DMS79 (cell line): ENCODE data around the gene MAK.
A peak's percentile ranks its signal among the peaks of the same experiment; 100 is the strongest.
"Not testable (repeated sequence)": the region's sequence is repeated elsewhere in the genome, so short reads cannot be mapped to it uniquely, and the experiment has no call there.

Source experiments
- DNase-seq: peaks from one replicate; lab custom pipeline; 2025; lab: John Stamatoyannopoulos, UW

The MAK gene

DNA sequence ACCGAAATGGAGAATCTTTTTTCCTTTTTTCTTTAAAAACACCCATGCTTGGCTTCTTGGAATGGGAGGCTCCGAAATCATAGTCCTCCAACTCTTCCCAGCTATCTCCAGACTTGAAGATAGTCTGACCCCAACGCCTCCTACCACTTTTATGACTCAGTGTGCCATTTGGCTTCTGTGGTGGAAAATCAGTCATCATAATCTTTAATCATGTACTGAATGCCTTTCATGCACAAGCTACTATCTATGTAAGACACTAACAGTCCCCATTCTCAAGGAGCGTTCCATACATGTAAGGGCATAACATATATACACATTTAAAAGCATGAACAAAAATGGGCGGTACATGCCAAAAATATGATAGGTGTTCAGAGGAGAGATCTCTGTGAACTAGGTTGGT is 46.7 kb downstream of the MAK start:
- DNase-seq, result no peak

DNA sequence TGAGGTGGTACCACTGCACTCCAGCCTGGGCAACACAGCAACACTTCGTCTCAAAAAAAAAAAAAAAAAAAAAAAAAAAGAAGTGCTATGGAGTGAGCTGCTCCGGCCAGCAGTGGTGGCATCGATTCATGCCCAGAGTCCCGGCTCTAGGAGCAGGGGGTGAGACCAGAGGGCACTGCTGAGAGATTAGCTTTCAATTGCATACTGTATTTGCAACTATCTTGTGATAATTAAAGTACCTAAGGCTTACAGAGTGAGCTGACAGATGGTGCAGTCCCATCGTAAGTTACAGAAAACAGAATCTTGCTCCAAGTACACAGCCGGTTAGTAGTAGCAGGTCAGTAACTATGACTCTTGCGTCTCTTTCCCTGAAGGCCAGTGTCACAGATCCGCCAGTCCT is 59.3 kb downstream of the MAK start:
- DNase-seq, result no peak

DNA sequence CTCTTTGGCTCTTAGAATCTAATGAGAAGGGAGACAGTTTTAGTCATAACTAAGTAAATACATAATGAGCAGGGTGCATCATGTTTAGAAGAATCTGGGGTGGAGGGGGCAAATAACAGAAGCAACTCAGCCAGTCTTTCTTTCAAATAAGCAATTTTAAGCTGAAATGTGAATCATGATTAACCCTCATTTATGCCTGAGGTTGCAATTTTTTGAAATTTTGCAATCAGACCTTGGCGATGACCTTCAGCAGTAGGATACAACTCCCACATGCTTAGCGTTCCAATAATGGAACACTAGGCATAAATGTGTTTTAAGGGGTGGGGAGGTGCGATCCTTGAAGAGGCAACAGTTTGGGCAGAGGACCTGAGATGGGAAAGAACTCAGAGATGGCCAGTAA is 60.1 kb downstream of the MAK start:
- DNase-seq, result no peak

DNA sequence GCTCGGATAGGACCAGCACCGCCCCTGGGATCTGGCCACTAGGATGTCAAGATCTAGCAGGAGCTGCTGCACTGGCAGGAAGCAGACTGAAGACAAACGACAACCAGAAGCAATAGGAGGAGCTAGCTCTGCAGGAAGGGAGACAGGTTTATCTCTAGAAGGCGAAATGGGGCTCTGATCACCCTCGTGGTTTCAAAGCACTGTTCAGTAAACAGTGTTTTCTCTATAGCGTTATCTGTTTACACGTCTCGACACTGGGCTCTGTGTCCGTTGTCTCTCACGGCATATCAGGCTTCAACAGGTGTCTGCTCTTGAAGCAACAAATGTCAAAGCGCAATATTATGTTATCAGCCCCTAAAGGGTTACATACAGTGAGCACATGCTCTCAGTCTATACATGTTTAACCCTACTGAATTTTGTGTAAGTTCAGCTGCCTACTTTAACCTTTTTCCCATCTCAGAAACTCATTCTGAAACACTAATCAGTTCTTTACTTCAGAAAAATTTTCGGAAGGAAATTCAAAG is 66.9 kb downstream of the MAK start:
- no peak for DNase-seq

DNA sequence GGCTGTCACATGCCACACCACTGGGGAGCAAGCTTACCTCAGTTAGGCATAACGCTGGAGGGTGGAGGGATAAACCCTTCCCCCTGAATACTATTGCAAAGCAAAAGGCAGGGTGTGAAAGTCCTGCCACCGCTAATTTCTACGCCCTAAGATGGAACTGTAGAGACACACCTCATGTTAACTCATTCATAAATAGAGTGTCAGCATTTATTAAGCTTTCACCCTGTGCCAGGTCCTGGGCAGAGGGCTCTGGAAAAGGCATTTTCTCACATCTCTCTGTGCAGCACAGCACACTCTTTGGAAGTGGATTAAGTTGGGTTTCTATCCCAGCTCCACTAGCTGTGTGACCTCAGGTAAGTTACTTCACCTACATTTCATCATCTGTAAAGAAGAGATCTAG is 68.9 kb downstream of the MAK start:
- DNase-seq, result no peak

DNA sequence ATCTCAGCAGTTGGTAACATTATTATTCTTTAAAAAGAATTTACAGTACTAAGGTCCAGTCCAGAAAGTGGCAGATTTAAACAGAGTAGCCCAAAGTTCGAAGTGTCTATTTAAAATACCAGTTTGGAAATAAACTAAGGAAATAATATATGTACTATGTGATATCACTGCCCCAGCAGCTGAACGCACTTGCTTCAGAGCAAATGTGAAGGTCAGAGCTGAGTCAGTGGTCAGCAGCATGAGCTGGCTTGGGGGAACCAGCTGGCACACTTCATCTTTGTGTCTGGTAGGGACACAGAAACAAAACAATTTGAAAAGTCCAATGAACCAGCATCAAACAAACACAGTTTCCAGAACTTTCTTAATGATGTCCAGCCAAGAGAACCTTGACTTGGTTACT is 75.3 kb downstream of the MAK start:
- no peak for DNase-seq

DNA sequence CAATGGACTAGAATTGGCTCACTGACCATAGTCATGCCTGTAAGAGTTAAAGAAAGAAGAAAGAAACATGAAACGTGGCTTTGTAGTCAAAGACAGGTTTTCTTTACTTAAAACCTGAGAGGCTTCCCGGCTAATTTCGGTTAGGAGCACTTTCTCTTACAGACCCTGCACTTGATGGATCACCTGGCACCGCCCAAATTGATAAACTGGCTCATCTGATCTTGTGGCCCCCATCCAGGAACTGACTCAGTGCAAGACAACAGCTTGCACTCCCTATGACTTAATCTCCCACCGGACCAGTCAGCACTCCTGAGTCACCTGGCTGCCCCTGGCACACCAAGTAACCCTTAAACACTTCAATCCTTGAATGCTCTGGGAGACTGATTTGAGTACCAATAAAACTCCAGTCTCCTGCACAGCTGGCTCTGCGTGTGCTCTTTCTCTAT is 78.4 kb downstream of the MAK start:
- peak; percentile 92 for DNase-seq

DNA sequence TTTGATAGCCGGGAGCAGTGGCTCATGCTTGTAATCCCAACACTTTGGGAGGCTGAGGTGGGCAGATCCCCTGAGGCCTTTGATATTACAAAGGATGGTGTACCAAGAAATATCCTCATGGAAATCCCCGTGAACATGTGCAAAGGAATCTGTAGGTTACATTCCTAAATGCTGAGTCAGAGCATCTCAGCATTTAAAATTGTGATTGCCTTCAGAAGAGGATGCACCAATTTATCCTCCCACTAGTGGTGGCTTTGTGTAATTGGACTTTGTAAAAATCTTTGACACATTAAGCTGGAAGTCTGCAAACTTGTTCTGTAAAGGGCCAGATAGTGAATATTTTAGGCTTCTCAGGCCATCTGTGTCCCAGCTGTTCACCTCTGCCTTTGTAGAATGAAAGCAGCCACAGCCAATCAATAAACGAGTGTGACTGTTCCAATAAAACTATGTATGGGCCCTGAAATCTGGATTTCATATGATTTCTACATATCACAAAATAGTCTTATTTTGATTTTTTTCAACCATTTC is 79.0 kb downstream of the MAK start:
- no peak for DNase-seq

DNA sequence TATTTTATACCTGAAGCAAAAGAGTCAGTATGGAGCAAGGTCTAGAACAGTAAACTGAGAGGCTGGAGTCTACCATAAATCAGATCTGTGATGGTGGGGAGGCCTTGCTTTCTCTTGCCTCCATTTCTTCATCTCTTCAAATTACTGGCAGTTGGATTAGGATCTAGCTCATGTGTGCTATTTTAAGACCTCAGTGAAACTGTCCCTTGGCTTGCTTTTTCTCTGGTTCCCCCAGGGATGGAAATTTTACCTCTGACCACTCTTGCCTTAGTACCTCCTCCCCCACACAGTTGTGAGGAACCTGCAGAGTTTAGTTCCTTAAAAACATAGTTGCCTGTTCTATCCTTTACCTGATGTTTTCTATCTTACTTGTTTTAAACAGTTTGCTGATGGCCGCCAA is 82.3 kb downstream of the MAK start:
- DNase-seq, result no peak

DNA sequence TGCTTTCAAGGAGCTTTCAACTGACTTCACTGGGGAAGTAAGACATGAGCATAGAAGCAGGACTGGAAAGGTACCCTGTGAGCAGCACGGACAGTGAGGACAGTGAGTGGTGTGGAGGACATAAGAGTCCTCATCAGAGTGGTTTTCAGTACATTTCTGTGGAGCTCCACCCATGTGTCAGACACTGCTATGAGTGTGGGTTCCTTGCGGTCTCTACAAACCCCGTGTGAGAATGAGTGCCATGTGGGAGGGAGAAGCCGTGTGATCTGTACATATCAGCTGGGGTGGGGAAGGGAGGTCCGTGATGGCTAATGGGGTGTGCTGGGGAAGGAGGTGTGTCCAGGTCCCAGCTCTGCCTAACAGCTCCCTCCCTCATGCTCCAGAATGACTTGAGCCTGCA is 86.6 kb downstream of the MAK start:
- not testable (repeated sequence) for DNase-seq

DNA sequence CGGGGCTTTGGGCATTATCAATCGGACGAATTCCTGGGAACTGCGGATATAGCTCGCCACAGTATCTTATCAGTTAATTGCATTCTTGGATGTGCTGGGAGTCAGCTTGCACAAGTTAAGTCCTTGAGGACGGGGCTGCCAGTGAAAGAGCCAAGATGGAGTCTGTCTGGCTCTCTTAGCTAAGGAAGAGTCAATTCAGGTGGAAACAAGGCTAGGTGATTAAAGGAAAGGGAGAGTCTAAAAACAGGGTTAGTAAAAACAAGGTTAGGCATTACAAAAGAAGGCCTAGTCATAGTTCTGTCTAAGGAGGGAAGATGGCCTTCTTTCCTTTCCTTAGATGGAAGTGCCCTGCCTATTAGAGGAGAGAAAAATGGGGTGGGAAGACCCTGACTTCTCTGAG is 87.8 kb downstream of the MAK start:
- DNase-seq, result not testable (repeated sequence)

DNA sequence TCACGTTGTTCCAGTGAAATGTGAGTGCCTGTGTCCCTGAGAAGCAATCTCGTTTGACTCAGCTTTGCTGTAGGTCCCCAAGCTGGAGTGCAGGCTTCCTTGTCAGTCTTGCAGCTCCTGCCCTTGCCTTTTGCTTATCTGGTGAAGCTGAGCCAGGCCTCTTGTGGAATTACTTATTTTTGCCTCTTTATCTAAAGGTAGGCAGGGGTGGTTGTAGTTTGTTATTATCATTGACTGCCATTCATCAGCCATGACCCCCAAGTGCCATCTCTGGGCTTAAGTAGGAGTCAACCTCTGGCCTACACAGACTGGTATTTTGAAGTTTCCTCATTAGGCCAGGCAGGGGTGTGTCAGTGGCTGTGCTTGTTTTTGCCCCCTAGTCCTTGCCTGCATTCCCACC is 88.6 kb downstream of the MAK start:
- DNase-seq, result no peak

DNA sequence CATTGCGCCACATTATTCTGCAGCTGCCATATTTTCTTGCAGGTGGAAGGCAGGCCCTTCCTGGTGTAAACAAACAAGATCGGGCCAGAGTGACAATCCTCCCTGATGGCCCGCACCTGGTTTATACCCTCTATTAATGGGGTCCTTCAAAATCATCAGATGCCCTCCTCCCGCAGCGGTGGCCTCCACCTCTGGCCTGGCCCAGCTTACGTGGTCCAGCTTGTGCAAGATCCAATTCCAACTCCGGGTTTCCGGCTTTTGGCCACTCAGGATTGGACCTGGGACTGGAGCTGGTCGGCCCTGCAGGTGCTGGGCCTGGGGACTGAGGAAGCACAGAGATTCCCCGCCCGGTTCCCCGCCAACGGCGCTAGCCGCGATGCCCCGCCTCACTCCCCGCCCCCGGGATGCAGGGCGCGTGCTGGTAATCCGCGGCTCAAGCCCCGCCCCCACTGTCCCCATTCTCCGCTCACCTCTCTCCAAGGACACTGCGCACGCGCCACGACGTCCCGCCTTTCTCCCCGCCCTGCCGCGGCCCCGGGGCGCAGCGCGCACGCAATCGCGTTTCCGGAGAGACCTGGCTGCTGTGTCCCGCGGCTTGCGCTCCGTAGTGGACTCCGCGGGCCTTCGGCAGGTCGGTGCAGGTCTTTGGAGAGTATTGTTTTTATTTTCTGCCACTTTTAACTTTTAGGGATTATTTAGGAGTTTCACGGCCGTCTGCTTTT is 90.9 kb downstream of the MAK start, which contains the start of gene TMEM14B:
Gene TMEM14B, plus strand, starts transcription at position 555 of the 722 bp plus-strand sequence. CDS start 1,441 bp downstream, outside the sequence.
- DNase-seq, result peak; percentile 84

DNA sequence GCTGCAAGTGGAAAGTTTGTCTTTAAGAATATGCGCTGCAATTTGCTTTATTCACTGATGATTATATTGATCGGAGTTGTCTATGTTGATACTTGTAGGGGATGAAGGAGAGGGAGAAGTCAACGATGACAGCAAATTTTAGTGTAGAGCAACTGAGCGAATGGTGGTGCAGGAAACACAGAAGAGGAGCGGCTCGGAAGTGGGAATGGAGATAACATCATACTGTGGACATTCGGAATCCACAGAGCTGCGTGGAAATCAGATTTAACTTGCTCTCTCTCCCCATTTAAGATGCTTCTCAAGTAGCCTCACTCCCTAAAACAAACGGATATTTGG is 91.5 kb downstream of the MAK start:
- no peak for DNase-seq

DNA sequence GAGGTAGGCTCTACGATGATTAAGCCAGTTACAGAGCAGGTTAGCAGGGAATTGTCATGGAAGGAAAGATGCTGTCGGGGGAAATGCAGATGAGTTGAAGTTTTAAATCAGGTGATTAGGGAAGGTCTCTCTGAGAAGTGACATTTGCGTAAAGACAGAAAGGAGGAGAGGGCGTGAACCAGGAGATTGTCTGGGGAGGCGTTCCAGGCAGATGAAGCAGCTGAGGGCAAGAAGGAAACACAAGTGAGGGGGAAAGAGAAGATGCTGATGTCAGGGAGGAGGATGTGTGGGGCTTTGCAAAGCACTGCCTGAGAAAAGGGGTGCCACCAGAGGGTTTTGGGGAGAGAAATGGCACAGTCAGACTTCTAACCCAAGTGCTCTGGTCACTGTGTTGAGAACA is 93.2 kb downstream of the MAK start:
- no peak for DNase-seq

DNA sequence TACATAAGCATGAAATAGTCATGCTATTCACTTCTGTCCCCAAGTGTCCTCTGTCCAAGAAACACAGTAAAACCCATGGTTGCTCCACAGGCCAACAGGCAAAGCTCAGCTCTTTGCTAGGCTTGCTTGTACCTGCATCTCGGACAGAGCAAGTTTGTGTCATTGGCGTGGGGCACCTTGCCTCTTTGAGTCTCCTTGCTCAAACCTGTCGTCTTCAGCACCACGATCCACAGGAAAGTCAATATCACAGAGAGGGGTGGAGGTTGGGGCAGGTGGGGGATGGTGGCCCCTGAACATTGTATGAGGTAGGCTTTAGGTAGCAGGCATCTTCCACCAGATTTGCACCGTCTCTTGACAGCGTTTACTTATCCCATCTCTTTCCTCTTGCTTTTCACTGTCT is 94.8 kb downstream of the MAK start:
- no peak for DNase-seq

DNA sequence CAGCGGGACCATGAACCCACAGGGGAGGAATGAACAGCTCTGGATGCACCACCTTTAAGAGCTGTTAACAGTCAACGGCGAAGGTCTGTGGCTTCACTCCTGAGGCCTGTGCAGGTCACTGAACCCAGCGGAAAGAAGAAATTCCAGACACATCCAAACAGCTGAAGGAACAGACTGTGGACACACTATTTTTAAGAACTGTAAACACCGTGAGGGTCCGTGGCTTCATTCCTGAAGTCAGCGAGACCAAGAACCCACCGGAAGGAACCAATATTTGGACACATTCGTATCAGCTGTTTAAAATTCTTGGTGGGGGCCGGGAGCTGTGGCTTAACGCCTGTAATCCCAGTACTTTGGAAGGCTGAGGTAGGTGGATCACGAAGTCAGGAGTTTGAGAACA is 96.1 kb downstream of the MAK start:
- no peak for DNase-seq

DNA sequence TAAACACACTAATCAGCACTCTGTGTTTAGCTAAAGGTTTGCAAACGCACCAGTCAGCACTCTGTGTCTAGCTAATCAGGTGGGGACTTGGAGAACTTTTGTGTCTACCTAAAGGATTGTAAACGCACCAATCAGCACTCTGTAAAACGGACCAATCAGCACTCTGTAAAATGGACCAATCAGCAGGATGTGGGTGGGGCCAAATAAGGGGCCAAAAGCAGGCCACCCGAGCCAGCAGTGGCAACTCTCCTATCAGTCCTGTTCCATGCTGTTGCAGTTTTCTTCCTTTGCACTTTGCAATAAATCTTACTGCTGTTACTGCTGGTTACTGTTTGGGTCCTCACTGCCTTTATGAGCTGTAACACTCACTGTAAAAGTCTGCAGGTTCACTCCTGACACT is 96.7 kb downstream of the MAK start:
- not testable (repeated sequence) for DNase-seq

DNA sequence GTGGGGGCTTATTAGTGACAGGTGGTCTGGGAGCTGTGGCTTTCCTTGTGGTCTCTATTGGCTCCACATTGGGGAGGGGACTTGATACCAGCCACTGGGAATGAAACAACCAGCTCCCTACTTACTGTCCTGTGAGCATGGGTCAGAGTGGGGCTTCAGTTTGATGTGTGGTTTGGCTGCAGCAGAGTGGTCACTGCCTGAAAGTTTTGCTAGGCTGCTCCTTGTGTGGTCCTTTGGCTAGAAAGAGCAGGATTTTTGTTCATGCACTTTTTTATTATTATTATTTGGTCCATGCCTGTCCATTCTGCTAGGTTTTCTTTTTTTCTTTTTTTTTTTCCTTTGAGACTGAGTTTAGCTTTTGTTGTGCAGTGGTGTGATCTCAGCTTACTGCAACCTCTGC is 98.3 kb downstream of the MAK start:
- no peak for DNase-seq

DNA sequence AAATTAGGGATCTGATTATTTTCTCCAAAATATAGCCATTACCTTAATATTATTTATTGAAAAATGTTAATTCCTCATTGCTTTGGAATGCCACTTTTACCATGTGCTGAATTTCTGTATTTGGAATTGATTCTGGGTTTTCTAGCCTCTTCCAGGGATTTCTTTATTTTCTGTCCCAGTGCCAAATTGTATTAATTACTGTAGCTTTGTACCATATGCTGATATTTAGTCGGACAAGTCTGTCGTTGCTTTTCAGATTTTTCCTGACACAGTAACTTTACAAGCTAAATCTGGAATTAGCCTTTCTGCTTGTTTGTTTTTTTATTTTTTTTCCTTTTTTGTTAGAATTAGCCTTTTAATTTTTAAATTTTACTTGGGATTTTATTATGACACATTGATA is 101.6 kb downstream of the MAK start:
- no peak for DNase-seq

DNA sequence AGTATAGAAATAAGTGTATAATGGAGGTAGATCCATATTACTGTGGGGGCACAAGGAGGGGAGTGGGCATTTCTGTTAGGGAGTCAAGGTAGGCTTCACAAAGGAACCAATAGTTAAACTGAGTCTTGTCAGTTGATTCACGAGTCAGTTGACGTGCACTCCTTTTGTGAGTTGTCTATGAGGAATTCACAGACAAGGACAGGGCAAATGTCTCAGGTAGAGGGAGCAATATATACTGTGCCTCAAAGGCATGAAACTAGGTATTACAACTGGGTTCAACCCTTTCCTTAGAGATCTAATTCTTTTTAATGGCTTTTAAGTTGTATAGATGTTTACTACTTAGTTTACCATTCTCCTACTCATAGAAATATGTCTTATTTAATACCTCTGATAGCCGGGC is 104.5 kb downstream of the MAK start:
- no peak for DNase-seq

DNA sequence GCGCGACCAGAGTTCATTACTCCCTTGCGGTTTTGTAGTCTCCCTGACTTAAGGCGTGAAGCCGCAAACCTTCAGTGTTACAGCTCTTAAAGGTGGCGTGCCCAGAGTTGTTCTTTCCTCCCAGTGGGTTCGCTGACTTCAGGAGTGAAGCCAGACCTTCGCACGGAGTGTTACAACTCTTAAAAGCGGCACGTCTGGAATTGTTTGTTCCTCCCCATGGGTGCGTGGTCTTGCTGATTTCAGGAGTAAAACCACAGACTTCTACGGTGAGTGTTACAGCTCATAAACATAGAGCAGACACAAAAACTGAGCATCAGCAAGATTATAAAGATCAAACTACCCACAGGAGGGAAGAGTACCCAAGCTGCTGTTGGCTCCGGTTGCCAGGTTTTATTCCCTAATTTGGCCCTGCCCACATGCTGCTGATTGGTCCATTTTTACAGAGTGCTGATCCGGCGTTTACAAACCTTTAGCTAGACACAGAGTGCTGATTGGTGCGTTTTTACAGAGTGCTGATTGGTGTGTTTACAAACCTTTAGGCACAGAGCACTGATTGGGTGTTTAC is 105.1 kb downstream of the MAK start:
- DNase-seq, result peak; percentile 59

DNA sequence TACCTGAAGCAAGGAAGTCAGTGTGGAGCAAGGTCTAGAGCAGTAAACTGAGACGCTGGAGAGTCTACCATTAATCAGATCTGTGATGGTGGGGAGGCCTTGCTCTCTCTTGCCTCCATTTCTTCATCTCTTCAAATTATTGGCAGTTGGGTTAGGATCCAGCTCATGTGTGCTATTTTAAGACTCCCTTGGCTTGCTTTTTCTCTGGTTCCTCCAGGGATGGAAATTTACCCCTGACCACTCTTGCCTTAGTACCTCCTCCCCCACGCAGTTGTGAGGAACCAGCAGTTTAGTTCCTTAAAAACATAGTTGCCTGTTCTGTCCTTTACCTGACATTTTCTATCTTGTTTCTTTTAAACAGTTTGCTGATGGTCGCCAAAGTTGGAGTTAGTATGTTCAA is 108.1 kb downstream of the MAK start:
- DNase-seq, result no peak

DNA sequence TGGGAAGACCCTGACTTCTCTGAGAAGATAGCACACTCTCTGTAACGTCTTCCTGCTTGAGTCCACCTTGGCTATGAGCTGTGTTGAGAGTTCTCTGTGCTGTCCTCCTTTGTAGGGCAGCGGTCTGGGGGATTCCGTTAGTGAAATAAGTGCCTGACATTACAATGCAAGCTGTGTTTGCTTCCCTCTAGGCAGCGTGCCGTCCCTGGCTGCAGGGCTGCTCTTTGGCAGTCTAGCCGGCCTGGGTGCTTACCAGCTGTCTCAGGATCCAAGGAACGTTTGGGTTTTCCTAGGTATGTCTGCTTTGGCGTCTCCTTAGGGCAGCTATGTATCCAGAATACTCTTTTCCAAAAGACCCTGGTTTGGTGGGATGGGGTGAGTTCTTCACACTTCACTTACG is 112.6 kb downstream of the MAK start:
- DNase-seq, result no peak
